Measurements from ENCODE around the gene PPP1R3E. TPM values are rescaled to one million over a fixed set of nuclear protein-coding genes. Genes with fewer than 3 reads are reported as not detected.
"Not testable (repeated sequence)": the region's sequence is repeated elsewhere in the genome, so short reads cannot be mapped to it uniquely, and the experiment has no call there.

Gene PPP1R3E
- total RNA-seq, 1 donor from 2014 or later = 24.0 TPM

- DNase-seq (ENCODE audit: low spot score) = no peak
- intact Hi-C loops (cut with DNase I) = no loop called here
- ATAC-seq = peak; percentile 0
Observed at GRCh38 chr14:23300687-23301223, 1.9 kb downstream of the PPP1R3E start.

GRCh38 chr14:23299986-23300686 is 2.5 kb downstream of the PPP1R3E start:
- no peak for ATAC-seq
- DNase-seq (ENCODE audit: low spot score) = no peak
- intact Hi-C loops (cut with DNase I) = no loop called here

- ATAC-seq (no peak), DNase-seq (ENCODE audit: low spot score) (no peak)
- intact Hi-C loops (cut with DNase I) = no loop called here
Observed at GRCh38 chr14:23299211-23299957, 3.3 kb downstream of the PPP1R3E start.

GRCh38 chr14:23297611-23298277 is 4.9 kb downstream of the PPP1R3E start:
- DNase-seq (ENCODE audit: low spot score) (no peak), ATAC-seq (no peak)
- intact Hi-C loops (cut with DNase I) = no loop called here

GRCh38 chr14:23297096-23297495 is 5.6 kb downstream of the PPP1R3E start:
- ATAC-seq = no peak
- no peak for DNase-seq (ENCODE audit: low spot score)
- intact Hi-C loops (cut with DNase I) = no loop called here

GRCh38 chr14:23296012-23296777 is 6.5 kb downstream of the PPP1R3E start:
- no peak for ATAC-seq
- intact Hi-C loops (cut with DNase I) = no loop called here
- no peak for DNase-seq (ENCODE audit: low spot score)

GRCh38 chr14:23294734-23295561 is 7.7 kb downstream of the PPP1R3E start:
- DNase-seq (ENCODE audit: low spot score) (no peak), ATAC-seq (peak; percentile 76)
- intact Hi-C loops (cut with DNase I) = no loop called here

- intact Hi-C loops (cut with DNase I) = no loop called here
- DNase-seq (ENCODE audit: low spot score) (no peak), ATAC-seq (no peak)
Observed at GRCh38 chr14:23286902-23287479, 15.7 kb downstream of the PPP1R3E start.

GRCh38 chr14:23286020-23286901 is 16.4 kb downstream of the PPP1R3E start, which contains the start of gene HOMEZ:
Gene HOMEZ, minus strand, starts transcription at chr14:23286132. Its CDS starts 180 bp downstream, at chr14:23285952.
- DNase-seq (ENCODE audit: low spot score) = peak; percentile 99
- intact Hi-C loops (cut with DNase I) = no loop called here
- peak; percentile 99 for ATAC-seq

- intact Hi-C loops (cut with DNase I) = no loop called here
- peak; percentile 2 for ATAC-seq
- no peak for DNase-seq (ENCODE audit: low spot score)
Observed at GRCh38 chr14:23285530-23286019, 17.1 kb downstream of the PPP1R3E start.

- ATAC-seq (peak; percentile 27), DNase-seq (ENCODE audit: low spot score) (no peak)
- intact Hi-C loops (cut with DNase I) = no loop called here
Observed at GRCh38 chr14:23284654-23285529, 17.8 kb downstream of the PPP1R3E start.

GRCh38 chr14:23281247-23281646 is 21.4 kb downstream of the PPP1R3E start:
- intact Hi-C loops (cut with DNase I) = no loop called here
- ATAC-seq (no peak), DNase-seq (ENCODE audit: low spot score) (no peak)

GRCh38 chr14:23277928-23278327 is 24.7 kb downstream of the PPP1R3E start:
- DNase-seq (ENCODE audit: low spot score); ATAC-seq; intact Hi-C loops (cut with DNase I): not testable (repeated sequence)

- intact Hi-C loops (cut with DNase I) = no loop called here
- no peak for ATAC-seq
- no peak for DNase-seq (ENCODE audit: low spot score)
Observed at GRCh38 chr14:23277189-23277588, 25.5 kb downstream of the PPP1R3E start.

- intact Hi-C loops (cut with DNase I) = no loop called here
- DNase-seq (ENCODE audit: low spot score) (no peak), ATAC-seq (no peak)
Observed at GRCh38 chr14:23275412-23275811, 27.2 kb downstream of the PPP1R3E start.

- ATAC-seq (no peak), DNase-seq (ENCODE audit: low spot score) (no peak)
- intact Hi-C loops (cut with DNase I) = no loop called here
Observed at GRCh38 chr14:23269193-23269592, 33.5 kb downstream of the PPP1R3E start.
